Stimulated activated CD4-positive, alpha-beta T cell treated with anti-CD3 and anti-CD28 coated beads, Interleukin-2, amount 100 ng/mL, for 4 hours (primary cell): ENCODE data around the gene CENPM.

Source experiments
- DNase-seq: peaks from one replicate; pipeline ENCODE4 v3.0.0-alpha.2; 2020; ENCODE audit warnings: low read depth

The CENPM gene

DNA sequence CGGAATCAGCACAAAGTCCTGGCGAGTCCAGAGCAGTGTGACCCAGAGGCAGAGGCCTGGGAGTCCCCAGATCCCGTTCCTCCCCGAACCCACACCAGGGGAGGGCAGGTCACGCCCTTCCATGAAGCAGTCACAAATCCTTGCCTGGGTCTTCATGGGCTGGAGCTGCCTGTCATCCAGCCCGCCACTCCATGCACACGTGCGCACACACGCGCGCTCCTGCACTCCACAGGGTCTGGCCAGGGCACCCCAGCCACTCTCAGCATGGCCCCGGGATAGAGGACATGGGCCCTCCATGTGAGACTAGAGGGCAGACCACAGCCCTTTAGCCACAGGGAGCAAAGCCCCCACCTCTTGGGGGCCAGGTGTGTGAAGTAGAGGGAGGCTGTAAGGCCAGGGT lies 14.6 kb downstream of the CENPM start:
- DNase-seq: no peak

DNA sequence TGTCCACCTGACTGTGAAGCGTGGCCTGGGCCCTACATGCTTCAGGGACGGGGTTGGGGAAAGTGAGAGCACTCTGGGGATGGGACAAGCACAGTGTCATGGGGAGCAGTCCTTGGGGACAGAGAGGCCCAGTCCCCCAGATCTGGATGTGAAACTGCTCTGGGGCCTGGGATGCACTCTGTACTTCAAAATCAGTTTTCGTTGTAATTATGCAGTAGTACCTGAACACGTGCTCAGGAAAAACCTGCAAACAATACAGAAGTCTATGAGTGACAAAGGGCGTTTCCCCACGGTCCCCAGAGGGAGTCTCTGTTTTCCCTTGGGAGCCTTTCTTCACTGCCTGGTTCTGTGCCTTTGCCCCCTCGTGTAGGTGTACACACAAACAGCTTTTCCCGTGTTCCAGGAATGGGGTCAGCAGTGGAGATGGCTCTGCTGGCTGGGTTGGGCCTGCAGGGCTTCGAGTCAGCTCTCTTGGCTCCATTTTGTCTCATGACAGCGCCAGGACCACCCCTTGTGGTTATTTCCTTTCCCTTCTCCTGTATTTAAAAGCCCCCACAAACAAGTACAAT lies 15.2 kb downstream of the CENPM start:
- no peak for DNase-seq

DNA sequence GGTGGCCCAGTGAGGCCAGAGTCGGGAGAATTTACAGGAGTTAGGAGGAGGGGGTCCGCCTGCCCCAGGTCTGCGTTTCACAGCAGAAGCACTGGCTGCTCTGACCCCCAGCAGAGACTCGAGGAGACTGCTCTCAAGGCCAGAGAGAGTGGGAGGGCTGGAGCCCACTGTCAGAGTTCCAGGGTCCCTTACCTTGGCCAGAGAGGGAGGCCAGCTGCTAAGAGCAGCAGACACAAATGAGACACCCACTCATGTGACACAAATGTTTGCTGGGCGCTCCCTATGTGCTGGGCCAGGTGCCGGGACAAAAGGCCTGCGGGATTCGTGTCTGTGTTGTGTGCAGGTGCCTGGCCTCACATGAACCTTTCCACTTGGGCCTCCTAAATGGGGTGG lies 17.5 kb downstream of the CENPM start:
- DNase-seq: no peak

DNA sequence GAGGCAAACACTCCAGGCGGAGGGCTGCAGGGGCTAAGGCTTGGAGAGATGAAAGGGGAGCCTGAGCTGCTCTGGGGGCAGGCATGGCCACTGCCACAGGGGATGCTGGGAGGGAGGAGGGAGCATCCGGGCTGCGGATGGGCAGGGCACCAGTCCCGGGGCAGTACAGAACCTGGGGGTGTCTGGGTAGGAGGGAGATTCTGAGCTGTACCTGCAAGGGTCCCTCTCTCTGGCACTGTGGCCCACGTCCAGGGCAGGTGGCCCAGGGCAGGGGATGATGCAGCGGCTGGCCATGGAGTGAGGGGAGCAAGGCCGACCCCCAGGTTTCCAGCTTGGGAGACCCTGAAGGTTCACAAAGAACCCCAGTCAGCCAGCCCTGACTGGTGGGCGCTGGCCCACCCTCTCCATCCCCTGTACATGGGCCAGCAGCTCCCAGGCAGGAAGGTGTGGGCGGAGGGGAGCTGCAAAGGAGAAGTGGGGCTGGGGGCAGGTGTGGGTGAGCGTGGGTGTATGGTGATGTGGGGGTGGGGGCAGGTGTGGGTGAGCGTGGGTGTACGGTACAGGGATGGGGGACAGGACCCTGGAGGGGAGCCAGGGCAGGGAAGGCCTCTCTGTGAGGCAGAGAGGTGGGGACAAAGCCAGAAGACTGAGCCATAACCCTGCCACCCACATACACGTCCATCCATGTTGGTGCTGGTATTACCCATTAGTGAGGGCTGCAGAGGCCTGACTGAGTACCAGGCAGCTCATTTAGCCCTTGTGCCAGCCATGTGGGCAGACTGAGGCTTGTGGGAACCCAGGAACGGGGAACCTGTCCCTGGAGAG lies 18.1 kb downstream of the CENPM start:
- DNase-seq: no peak

DNA sequence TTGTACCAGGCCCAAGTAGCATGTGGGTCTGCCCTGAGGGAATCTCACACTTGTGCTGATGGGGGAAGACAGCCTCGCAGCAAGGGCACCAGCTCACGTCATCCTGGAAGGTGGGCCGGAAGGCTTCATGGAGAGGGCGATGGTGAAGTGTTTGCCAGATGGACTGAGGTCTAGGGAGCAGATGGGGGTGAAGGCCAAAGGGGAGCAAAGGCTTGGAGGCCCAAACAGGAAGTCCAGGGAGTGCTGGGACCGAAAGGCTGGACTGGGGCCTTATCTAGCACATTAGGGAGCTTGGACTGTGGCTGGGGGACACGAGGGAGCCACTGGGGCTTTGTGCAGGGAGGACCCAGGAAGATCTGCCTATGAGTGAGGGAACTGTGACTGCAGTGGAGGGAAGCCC lies 19.1 kb downstream of the CENPM start:
- no peak for DNase-seq

DNA sequence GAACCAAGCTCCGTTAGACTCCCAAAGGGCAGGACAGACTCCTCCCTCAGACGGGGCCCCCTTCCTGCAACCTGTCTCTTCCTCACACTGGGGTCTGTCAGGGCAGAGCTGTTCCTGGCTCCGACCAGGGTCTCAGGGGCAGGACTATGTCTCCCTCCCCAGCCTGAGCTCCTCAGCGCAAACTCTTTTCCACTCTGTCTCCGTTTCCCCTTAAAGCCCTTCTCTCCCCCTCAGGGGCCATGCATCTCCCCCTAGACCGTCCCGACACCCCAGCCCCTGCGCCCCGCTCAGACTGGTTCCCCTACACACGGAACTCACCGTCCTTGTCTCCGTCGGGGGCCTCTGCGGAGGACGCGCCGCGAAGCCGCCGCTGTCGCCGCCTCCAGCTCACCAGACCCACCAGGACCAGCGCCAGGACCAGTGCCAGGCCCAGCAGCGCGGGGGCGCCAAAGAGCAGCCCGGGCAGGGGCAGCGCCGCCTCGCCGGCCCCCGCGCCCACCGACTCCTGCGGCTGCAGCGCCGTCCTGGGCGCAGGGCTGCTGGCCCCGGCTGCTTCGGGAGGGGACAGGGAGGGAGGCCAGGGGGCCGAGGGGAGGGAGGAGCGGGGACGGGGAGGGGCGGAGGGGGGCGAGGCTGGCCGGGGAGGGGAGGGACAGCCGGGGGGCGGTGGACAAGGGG lies 21.0 kb downstream of the CENPM start:
- DNase-seq: peak; percentile 62

DNA sequence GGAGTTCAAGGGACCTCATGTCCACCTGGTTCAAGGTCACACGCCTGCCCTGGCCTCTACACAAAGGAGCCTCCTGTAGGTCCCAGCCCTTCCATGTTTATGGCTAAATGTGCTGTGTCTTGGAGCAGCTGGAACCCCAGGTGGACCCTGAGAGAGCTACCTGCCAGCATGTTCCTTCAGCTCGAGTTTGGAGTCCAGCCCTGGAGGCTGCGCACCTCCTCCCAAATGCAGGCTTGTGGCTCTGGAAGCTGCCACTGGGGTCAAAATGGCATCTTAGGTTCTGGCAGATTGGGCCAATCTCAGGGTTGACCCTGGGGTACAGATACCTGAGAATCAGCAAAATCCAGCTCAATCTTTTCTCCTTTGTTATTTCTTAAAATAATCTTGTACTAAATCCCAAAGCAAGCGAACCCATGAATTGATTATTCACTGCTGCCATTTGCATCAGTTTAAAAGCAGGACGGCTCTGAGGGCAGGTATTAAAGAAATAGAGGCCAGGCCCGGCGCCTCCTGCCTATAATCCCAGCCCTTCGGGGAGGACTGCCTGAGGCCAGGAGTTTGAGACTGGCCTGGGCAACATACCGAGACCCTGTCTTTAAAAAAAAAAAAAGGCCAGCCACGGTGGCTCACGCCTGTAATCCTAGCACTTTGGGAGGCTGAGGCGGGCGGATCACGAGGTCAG lies 23.2 kb downstream of the CENPM start:
- DNase-seq: no peak

DNA sequence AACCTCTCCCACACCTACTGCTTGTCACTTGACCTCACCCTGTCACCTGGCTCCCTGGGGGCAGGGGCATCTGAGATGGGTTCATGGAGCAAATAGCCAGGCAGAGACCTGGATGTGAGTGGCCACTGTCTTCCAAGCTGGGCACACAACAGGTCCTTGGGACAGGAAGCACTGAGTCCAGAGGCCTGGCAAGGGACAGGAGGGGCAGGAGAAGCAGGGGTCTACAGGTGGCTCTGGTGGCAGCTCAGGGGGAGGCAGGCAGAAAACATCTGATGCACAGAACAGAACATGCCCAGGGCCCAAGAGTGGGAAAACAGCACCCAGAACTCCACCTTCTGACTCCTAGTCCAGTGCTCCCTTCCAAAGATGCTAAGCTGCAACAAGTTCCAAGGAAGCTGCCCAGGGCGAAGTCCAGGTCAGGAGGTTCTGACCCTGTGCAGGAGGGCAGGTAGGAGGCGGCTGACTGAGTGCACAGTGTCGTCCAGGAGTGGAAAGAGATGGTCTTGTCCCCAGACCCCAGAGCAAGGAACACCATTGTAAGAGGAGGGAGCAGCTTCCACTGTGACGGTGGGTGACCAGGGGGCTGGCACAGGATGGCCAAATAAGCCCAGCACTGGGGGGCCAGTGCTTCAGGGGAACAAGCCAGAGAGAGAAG lies 23.9 kb downstream of the CENPM start:
- no peak for DNase-seq

DNA sequence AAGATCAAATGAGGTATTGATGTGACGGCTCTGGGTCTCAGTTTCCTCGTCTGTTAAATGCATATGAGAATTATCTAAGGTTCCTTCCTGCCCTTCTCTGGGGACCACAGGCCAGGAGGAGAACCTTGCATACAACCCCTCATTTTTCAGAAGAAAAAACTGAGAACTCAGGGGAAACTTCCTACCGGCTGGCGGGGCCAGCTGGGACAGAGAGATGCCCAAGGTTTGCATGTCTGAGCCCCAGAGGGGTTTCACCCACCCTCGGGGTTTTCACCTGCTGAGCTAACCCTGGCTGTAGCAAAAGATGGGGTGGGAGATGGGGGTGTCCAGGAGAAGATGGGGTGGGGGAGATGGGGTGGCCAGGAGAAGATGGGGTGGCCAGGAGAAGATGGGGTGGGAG lies 24.6 kb downstream of the CENPM start:
- no peak for DNase-seq

DNA sequence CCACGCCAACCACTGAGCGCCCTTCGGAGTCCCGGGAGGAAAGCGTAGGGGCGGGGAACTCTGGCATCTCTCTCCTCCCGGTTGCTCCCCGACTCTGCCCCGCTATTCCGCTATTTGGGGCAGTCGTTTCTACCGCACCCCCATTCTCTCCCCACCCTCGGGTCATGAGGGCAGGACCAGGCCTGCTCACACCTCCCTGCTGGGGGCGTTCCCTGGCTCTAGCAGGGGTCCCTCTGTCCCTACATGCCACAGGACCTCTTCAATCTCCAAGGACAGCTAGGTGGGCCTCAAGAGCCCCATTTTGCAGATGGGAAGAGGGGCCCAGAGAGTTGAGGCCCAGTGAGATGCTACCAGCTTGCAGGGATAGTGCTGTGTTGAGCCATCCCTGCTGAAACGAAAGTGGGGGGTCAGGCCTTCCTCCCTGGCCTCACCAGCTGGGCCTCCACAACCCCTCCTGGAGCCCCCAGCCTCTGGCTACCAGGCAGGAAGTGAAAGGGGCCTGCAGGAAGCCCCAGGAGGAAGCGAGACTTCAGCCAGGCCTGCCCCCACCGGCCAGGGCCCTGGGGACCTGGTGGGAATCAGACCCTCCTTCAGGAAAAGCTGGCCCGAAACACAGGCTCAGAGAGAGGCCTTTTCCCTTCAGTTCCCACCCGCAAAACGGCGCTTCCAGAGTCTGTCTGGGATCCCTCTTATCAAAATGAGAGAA lies 26.5 kb downstream of the CENPM start:
- DNase-seq: no peak

DNA sequence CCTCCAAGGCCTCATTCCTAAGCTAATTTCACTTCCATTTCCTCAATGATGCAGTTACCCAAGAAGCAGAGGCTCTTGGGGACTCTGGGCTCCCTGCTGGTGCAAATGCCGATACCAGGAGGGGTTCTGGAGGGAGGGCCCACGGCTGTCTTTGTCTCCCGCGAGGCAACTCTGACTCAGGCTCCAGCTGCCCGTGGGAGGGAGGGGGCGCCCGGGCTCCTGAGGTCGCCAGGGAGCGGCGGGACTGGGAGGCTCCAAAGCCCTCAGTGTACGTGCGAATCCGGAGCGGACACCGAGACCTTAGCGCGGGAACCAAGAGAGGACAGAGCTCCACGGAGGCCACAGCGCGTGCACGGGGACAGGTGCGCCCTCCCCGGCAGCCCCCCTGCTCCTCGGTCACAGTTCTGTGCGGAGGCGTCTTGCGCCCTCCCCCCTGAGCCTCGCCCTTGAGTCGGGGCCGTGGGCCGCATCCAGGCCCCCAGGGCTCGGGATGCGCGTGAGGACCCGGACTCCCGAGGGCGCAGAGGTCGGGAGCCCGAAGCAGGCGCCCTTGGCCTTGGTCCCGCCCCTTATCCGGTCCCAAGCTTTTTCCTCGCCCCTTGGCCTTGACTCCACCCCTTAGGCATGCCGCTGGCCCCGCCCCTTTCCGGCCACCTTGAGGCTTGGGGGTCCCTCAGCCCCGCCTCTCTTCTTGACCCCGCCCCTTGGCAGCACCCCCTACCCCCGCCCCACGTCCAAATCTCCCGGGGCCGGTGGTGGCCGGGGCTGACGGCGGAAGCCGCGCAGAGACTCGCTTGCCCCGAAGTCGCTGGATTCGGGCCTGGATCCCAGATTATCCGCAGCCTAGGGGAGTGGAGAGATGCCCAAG lies 27.4 kb downstream of the CENPM start:
- peak; percentile 57 for DNase-seq

DNA sequence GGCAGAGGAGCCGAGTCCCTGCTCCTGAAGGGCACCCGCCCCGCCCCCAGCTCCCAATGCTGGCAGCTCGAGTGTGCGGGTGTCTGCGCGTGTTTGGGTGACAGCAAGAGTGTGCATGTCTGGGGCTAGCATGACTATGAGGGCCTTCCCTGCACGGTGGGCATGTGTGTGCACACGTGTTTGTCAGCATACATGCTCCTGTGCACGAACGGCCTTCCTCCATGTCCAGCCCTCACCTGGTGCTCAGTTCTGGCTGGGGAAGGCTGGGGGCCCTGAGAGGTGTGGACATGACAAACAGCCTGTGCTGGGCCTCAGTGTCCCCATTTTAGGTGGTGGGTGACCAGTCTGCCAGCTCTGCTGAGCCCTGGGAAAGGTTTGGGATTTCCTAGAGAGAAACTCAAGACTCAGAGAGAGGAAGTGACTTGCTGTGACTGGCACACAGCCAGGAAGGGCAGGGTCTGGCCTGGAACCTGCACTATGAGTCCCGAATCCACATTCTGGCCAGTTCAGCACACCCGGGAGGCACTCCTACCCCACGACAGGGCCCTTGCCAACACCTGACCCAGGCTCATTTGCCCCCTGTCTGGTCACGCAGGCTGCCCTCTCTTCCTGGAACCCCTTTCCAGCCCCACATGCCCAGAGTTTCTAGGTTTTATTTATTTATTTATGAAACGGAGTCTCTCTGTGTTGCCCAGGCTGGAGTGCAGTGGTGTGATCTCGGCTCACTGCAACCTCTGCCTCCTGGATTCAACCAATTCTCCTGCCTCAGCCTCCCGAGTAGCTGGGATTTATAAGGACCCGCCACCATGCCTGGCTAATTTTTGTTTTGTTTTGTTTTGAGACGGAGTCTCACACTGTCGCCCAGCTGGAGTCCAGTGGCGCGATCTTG lies 28.8 kb downstream of the CENPM start:
- DNase-seq: no peak

DNA sequence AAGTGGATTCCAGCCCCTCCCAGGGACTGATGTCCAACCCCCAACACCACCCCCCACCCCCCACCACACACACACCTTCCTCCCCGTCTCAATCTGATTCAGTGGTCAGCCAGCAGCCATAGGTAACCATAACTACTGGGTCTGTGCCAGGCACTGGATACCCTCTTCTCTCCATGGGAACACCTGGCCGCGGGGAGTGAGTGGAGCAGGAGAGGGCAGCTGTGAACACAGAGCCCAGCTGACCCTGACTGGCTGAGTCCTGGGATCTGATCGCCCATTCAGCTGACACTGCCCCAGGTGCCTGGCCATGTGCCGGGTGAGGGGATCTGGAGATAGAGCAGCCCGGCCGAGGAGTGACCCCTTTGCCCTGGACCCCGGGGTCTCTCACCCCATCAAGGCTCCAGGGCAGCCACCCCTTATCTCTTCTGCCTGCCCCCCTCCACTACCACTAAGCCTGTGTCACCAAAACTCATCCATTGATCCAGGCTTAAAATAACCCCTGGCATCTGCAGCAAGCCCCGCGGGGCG lies 29.5 kb downstream of the CENPM start:
- no peak for DNase-seq

DNA sequence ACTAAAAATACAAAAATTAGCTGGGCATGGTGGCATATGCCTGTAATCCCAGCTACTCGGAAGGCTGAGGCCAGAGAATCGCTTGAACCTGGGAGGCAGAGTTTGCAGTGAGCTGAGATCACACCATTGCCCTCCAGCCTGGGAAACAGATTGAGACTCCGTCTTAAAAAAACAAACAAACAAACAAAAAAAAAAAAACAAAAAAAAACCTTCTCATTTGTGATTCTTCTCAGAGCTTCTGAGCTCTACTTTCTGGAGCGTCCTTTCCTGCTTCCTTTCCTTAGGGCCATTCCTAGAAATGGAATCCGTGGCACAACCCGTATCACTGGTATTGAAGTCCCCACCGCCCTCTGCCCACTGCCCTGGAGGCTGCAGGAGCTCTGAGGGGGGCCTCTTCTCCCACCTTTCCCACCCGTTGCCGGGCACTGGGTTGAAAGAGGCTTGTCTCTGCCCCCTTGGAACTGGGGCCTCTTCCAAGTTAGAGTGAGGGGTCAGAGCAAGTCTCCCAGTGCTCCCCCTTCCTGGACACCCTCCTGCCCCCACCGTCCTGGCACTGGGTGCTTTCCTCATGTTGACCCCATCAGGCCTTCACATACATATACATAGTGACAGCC lies 30.1 kb downstream of the CENPM start:
- DNase-seq: no peak

DNA sequence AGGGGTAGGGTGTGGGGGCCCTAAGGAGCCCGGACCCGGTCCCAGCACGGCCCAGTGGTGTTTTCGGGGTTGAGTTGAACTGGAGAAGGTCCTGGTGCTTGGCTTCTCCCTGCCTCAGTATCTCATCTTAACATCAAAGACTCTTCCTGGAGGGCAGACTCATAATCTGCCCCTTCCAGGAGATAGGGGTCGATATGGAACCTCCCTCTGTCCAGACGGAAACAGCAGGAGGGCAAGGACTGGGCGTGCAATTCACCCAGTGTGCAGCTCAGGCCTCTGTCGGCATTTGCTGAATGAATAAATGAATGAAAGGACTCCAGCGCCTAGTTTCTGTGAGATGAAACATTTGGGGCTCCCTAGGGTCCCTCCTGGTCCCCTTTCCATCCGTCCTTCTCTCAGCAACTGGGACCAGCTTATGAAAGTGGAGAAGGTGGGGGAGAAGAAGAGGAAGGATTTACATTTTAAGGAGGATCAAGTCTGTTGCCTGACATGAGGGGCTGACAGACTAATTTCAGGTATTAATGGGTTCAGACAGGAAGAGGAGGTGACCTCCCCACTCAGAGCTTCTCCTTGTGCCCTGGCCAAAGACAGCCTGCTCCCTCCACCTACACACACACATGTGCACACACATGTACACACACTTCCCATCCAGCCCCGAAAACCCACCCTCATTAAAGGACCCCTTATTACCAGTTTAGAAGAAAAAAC lies 31.0 kb downstream of the CENPM start:
- DNase-seq: no peak

DNA sequence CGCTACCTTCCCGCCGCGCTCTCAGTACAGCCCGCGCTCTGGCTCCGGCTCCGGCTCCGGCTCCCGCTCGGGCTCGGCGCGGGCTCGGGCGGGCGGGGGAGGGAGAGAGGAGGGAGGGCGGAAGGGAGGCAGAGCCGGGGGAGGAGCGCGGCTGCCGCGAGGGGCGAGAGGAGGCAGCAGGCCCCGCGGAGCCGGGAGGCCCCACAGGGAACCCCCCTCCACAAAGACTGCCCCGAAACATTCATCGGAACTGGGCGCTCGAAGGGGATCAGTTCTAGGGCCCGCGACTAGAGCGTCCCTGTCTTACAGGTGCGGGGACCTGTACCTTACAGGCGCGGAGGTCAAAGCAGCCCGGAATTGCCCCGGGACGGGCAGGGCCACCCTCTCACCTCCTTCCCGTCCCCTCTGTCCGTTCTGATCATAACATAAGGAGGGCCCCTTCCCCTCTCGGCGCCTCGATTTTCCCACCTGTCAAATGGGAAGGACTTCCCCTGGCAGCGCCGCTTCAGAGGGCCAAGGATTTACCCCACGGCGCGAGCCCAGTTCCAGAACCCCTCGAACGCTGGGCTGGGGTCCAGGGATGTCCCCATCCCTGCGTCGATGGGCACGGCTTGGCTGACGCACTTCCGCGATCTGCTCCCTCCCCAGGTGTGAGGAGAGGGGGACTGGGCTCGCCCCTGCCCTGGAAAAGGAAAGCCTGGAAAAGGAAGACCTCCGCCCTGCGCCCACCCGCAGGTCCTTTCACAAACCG lies 31.7 kb downstream of the CENPM start, which contains the start of gene SHISA8:
Gene SHISA8, minus strand, starts transcription at position 40 of the 751 bp plus-strand sequence. CDS start 407 bp downstream, outside the sequence.
- DNase-seq: peak; percentile 49

DNA sequence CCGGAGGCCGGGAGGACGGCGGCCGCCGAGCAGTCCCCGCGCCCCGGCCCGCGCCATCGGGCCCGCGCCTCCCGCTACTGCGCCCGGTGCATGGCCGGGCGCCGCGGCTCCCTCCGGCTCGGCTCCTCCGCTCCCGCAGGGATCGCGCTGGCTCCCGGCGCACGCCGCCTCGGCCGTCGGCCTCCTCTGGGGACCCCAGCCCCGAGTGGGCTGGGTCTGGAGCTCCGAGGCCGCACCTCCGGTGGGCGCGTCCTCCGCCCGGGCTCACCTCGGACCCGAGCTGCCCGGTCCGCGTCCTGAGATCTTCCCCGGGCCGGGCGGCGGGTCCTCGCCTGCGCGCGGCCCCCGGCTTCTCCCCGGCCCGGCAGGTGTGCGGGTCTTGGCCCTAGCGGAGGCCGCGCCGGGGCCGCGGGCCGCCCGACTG lies 32.3 kb downstream of the CENPM start:
- no peak for DNase-seq
